ENCODE data around the gene CRABP2. TPM values are rescaled to one million over a fixed set of nuclear protein-coding genes. Genes with fewer than 3 reads are reported as not detected.
A peak's percentile ranks its signal among the peaks of the same experiment; 100 is the strongest.

Gene CRABP2
- total RNA-seq, 1 donor from 2014 or later, result 2.4 TPM

- Mint-ChIP-seq H3K4me1 (ENCODE audit: low read depth, unreplicated experiment) (peaks cover 2% of the 10 kb centered on the region), H3K27me3 (ENCODE audit: unreplicated experiment) (peaks cover 18% of the 10 kb centered on the region), H3K27ac (ENCODE audit: unreplicated experiment) (no peak overlapping the region), H3K9me3 (ENCODE audit: unreplicated experiment) (peaks cover 4% of the 10 kb centered on the region), H3K4me3 (ENCODE audit: unreplicated experiment) (no peak overlapping the region), H3K36me3 (ENCODE audit: unreplicated experiment) (no peaks in the 10 kb centered on the region)
- TF ChIP-seq, protein P1, sequence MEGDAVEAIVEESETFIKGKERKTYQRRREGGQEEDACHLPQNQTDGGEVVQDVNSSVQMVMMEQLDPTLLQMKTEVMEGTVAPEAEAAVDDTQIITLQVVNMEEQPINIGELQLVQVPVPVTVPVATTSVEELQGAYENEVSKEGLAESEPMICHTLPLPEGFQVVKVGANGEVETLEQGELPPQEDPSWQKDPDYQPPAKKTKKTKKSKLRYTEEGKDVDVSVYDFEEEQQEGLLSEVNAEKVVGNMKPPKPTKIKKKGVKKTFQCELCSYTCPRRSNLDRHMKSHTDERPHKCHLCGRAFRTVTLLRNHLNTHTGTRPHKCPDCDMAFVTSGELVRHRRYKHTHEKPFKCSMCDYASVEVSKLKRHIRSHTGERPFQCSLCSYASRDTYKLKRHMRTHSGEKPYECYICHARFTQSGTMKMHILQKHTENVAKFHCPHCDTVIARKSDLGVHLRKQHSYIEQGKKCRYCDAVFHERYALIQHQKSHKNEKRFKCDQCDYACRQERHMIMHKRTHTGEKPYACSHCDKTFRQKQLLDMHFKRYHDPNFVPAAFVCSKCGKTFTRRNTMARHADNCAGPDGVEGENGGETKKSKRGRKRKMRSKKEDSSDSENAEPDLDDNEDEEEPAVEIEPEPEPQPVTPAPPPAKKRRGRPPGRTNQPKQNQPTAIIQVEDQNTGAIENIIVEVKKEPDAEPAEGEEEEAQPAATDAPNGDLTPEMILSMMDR (IDR thresholded peaks at IDR 0.05; ENCODE audit: partially characterized antibody, unreplicated experiment), result no peak
- no peak for DNase-seq
Observed at GRCh38 chr1:156698995-156699394, 6.4 kb downstream of the CRABP2 start.

- H3K27ac Mint-ChIP-seq (ENCODE audit: unreplicated experiment), result no peak overlapping the region
- no peak for DNase-seq
- H3K36me3 Mint-ChIP-seq (ENCODE audit: unreplicated experiment), result no peaks in the 10 kb centered on the region
- peaks cover 23% of the 10 kb centered on the region for H3K27me3 Mint-ChIP-seq (ENCODE audit: unreplicated experiment)
- peaks cover 6% of the 10 kb centered on the region for H3K4me1 Mint-ChIP-seq (ENCODE audit: low read depth, unreplicated experiment)
- H3K4me3 Mint-ChIP-seq (ENCODE audit: unreplicated experiment), result peak overlapping the region; percentile 11
- peaks cover 4% of the 10 kb centered on the region for H3K9me3 Mint-ChIP-seq (ENCODE audit: unreplicated experiment)
- TF ChIP-seq, protein P1 (IDR thresholded peaks at IDR 0.05; ENCODE audit: partially characterized antibody, unreplicated experiment), result no peak
Observed at GRCh38 chr1:156697481-156697880, 7.9 kb downstream of the CRABP2 start.

DNA sequence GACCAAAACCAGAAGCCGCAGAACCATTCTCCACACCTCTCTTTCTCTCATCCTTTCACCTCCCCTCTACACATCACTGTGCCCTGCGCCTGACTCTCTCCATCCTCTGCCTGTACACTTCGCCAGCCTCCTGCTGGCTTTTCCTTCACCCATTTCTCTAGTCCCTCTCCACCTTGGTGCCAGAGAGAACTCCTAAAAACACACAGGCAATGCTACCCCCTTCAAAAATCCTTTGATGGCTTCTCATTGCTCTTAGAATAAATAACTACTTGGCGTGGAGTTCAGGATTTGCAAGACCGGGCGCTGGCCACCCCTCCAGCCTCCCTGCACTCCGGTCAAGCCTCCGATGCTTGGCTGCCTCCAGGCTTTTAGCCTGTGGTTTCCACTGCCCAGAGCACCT lies 8.6 kb downstream of the CRABP2 start:
- H3K9me3 Mint-ChIP-seq (ENCODE audit: unreplicated experiment), result peaks cover 4% of the 10 kb centered on the region
- H3K4me3 Mint-ChIP-seq (ENCODE audit: unreplicated experiment), result no peak overlapping the region
- no peaks in the 10 kb centered on the region for H3K36me3 Mint-ChIP-seq (ENCODE audit: unreplicated experiment)
- peaks cover 9% of the 10 kb centered on the region for H3K4me1 Mint-ChIP-seq (ENCODE audit: low read depth, unreplicated experiment)
- TF ChIP-seq, protein P1 (IDR thresholded peaks at IDR 0.05; ENCODE audit: partially characterized antibody, unreplicated experiment), result no peak
- H3K27me3 Mint-ChIP-seq (ENCODE audit: unreplicated experiment), result peaks cover 28% of the 10 kb centered on the region
- no peak overlapping the region for H3K27ac Mint-ChIP-seq (ENCODE audit: unreplicated experiment)
- DNase-seq, result no peak

- H3K27ac Mint-ChIP-seq (ENCODE audit: unreplicated experiment), result no peak overlapping the region
- peaks cover 6% of the 10 kb centered on the region for H3K9me3 Mint-ChIP-seq (ENCODE audit: unreplicated experiment)
- peaks cover 37% of the 10 kb centered on the region for H3K27me3 Mint-ChIP-seq (ENCODE audit: unreplicated experiment)
- no peak for DNase-seq
- TF ChIP-seq, protein P1 (IDR thresholded peaks at IDR 0.05; ENCODE audit: partially characterized antibody, unreplicated experiment), result no peak
- no peak overlapping the region for H3K4me3 Mint-ChIP-seq (ENCODE audit: unreplicated experiment)
- H3K36me3 Mint-ChIP-seq (ENCODE audit: unreplicated experiment), result no peaks in the 10 kb centered on the region
- H3K4me1 Mint-ChIP-seq (ENCODE audit: low read depth, unreplicated experiment), result peaks cover 11% of the 10 kb centered on the region
Observed at GRCh38 chr1:156694690-156694962, 10.8 kb downstream of the CRABP2 start.

DNA sequence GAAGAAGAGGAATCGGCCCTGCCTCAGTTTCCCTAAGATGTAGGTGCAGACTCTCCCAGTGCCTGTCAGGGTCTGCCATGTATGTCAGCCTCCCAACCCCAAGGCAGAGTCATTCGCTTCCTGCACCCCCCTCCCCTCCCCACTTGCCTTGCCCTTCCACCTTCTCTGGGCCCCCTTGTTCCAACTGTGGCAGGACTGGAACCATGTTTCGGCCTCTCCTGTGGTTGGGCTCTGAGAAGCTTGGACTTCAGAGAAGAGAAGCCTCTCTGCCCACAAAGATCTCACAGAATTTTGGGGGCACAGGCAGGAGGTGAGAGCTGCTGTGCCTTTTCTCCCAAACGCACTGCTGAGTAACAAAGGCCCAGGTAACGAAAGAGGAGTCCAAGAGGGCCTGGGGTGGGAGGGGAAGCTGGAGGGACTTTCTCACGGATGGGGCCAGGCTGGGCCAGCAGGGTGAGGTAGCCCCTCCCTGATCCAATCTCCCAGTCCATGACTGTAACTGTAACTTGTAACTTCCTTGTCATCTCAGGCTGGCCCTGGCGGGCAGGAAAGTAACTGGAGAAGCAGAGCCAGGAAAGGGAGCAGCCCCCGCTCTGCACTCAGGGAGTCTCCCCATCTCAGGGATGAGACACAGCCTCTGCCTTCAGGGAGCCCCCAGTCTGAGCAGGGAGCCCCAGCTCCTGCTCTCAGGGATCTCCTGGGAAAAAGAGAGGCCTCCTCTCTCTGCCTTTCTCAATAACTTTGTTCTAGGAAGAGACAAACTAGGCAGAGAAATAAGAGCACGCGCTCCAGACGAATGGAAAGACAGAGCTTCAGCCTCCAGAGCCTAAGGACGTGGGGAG lies 11.3 kb downstream of the CRABP2 start:
- H3K4me1 Mint-ChIP-seq (ENCODE audit: low read depth, unreplicated experiment), result peaks cover 15% of the 10 kb centered on the region
- H3K27ac Mint-ChIP-seq (ENCODE audit: unreplicated experiment), result no peak overlapping the region
- H3K27me3 Mint-ChIP-seq (ENCODE audit: unreplicated experiment), result peaks cover 37% of the 10 kb centered on the region
- H3K36me3 Mint-ChIP-seq (ENCODE audit: unreplicated experiment), result no peaks in the 10 kb centered on the region
- TF ChIP-seq, protein P1 (IDR thresholded peaks at IDR 0.05; ENCODE audit: partially characterized antibody, unreplicated experiment), result no peak
- H3K9me3 Mint-ChIP-seq (ENCODE audit: unreplicated experiment), result peaks cover 7% of the 10 kb centered on the region
- H3K4me3 Mint-ChIP-seq (ENCODE audit: unreplicated experiment), result no peak overlapping the region
- no peak for DNase-seq

Data from glutamatergic neuron (in vitro differentiated cells).